Neutrophil (primary cell): ENCODE data around the gene GNA12.

Experiments
- H3K27ac ChIP-seq: fragments of 200-600 bp; sonication (generic); 2 replicates; pipeline ENCODE4 v1.5.1; 2016; ENCODE audit warnings: mild to moderate bottlenecking, moderate library complexity
- H3K27me3 ChIP-seq: fragments of 200-600 bp; sonication (generic); 2 replicates; pipeline ENCODE4 v1.6.0; 2016; ENCODE audit warnings: mild to moderate bottlenecking
- H3K36me3 ChIP-seq: fragments of 200-600 bp; sonication (generic); 2 replicates; pipeline ENCODE4 v1.5.1; 2017
- H3K4me1 ChIP-seq, 2 experiments: fragments of 200-600 bp in 1 of 2; sonication (generic) in 1 of 2; 1 replicate in 1 of 2; 2 replicates in 1 of 2; pipeline versions ENCODE4 v1.5.1 to v1.6.1; 2013 to 2016; ENCODE audit warnings: low read depth in 1 of 2, low read length in 1 of 2, mild to moderate bottlenecking in 1 of 2, moderate library complexity in 1 of 2; ENCODE audit not compliant: control insufficient read depth in 1 of 2, insufficient read depth in 1 of 2
- H3K4me3 ChIP-seq, 2 experiments: fragments of 200-600 bp in 1 of 2; sonication (generic) in 1 of 2; 1 replicate in 1 of 2; 2 replicates in 1 of 2; pipeline ENCODE4 v1.5.1; 2013 to 2016; ENCODE audit warnings: low read depth in 1 of 2, low read length in 1 of 2, mild to moderate bottlenecking in 1 of 2, moderate library complexity in 1 of 2
- H3K9me3 ChIP-seq: fragments of 200-600 bp; sonication (generic); 2 replicates; pipeline ENCODE4 v1.5.1; 2016
- TF ChIP-seq, protein P1 (sequence below): fragments of 200-600 bp; sonication (generic); IDR thresholded peaks from 2 replicates; pipeline ENCODE4 v1.5.1; 2016; ENCODE audit warnings: antibody characterized with exemption

Gene GNA12

DNA sequence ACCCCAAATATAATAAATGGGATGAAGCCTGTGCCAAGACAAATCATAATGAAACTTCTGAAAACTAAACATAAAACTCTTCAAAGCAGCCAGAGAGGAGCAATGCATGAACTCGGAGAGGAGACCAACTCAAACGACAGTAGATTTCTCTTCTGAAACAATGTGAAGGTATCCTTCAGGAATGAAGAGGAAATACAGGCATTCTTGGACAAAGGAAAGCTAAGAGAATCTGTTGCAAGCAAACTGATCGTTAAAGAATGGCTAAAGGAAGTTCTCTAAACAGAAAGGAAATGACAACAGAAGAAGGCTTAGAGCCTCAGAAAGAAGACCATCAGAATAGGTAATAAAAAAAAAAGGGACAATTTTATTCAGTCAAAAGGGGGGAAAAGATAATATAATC lies 6.6 kb downstream of the GNA12 start:
- Histone ChIP-seq H3K9me3 (no peaks in the 10 kb centered on the region), H3K4me1 (peaks cover 20 to 32% of the 10 kb centered on the region in 2 experiments), H3K36me3 (no peaks in the 10 kb centered on the region), H3K27ac (peak overlapping the region; percentile 44), H3K4me3 (no peak overlapping the region), H3K27me3 (no peaks in the 10 kb centered on the region)
- TF ChIP-seq, protein P1, sequence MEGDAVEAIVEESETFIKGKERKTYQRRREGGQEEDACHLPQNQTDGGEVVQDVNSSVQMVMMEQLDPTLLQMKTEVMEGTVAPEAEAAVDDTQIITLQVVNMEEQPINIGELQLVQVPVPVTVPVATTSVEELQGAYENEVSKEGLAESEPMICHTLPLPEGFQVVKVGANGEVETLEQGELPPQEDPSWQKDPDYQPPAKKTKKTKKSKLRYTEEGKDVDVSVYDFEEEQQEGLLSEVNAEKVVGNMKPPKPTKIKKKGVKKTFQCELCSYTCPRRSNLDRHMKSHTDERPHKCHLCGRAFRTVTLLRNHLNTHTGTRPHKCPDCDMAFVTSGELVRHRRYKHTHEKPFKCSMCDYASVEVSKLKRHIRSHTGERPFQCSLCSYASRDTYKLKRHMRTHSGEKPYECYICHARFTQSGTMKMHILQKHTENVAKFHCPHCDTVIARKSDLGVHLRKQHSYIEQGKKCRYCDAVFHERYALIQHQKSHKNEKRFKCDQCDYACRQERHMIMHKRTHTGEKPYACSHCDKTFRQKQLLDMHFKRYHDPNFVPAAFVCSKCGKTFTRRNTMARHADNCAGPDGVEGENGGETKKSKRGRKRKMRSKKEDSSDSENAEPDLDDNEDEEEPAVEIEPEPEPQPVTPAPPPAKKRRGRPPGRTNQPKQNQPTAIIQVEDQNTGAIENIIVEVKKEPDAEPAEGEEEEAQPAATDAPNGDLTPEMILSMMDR = no peak

- TF ChIP-seq, protein P1 = no peak
- H3K4me1 ChIP-seq = peaks cover 20 to 32% of the 10 kb centered on the region in 2 experiments
- H3K36me3 ChIP-seq = no peaks in the 10 kb centered on the region
- H3K27ac ChIP-seq = no peak overlapping the region
- no peaks in the 10 kb centered on the region for H3K9me3 ChIP-seq
- H3K4me3 ChIP-seq = no peak overlapping the region
- H3K27me3 ChIP-seq = no peaks in the 10 kb centered on the region
Observed at GRCh38 chr7:2834748-2835441, 9.2 kb downstream of the GNA12 start.

DNA sequence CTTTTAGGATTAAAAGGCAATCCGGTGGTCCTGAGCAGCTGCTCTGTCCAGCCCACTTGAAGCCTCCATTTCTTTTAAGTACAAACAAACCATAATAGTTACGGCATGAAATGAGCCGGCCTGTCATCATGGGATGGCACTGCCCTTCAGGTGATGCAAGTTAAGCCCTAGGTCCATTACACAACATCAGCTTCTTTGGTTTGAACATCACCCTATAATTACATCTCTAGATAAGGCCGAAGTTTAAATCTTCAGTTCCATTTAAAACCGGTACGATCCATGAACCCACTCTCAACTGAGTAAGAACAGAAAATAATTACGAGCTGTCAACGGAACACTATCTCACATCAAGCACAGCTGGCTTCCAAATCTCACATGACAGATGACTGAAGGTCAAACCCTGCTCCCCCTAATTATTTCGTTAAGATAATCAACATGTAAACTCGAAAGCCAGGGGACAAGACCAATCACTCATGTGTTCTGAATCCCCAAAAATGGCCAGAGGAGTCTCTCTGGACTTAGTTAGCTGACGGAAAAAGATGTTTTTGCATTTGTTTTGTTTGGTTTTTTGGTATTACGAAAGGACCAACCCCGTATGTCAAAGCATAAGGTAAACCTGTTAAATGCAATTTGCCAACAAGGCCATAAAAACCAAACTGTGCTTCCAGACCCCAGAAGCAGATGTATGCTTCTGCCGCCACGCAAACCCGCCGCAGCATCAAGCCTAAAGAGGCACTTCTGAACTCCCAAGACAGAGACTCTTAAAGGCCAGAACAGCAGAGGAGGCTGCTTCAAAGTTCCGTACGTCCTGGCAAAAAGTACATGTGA lies 10.8 kb downstream of the GNA12 start:
- H3K4me1 ChIP-seq = peaks cover 20 to 32% of the 10 kb centered on the region in 2 experiments
- no peak overlapping the region for H3K4me3 ChIP-seq
- H3K27me3 ChIP-seq = no peaks in the 10 kb centered on the region
- TF ChIP-seq, protein P1 = no peak
- no peaks in the 10 kb centered on the region for H3K9me3 ChIP-seq
- H3K36me3 ChIP-seq = no peaks in the 10 kb centered on the region
- H3K27ac ChIP-seq = no peak overlapping the region

GRCh38 chr7:2832461-2832860 lies 11.6 kb downstream of the GNA12 start:
- Histone ChIP-seq H3K9me3 (no peaks in the 10 kb centered on the region), H3K4me1 (peaks cover 16 to 26% of the 10 kb centered on the region in 2 experiments), H3K27ac (no peak overlapping the region), H3K36me3 (no peaks in the 10 kb centered on the region), H3K4me3 (no peak overlapping the region), H3K27me3 (no peaks in the 10 kb centered on the region)
- TF ChIP-seq, protein P1 = no peak

DNA sequence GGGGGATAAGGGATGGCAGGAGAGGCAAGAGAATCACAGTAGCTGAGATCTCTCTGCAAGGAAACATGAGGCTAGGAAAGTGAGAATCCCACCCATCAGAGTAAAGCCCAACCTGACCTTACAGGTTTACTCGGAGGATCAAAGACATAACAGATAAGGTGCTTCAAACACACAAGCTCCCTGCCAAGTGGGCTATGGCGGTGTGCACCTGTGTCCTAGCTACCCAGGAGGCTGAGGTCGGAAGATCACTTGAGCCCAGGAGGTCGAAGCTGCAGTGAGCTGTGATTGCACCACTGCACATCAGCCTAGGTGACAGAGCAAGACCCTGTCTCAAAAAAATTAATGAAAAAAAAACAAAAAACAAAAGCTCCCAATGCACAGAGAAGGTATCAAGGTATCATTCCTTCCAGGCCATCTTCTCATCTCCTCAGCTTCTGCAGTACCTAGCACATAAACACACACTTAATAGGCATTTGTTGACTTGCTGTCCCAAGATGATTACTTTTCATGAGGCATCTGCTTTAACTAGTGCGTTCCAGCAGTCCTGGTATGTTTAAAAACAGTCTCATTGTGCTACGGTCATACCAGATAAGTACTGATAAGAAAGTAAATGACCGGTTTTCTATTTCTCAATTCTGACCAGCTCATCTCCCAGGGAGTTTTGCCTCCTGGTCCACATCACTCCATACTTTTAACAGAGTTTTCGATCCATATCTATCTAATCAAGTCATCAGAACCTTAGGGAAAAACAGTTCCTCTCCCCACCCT lies 13.3 kb downstream of the GNA12 start:
- Histone ChIP-seq H3K27me3 (no peaks in the 10 kb centered on the region), H3K9me3 (no peaks in the 10 kb centered on the region), H3K36me3 (no peaks in the 10 kb centered on the region), H3K4me1 (peaks cover 13 to 22% of the 10 kb centered on the region in 2 experiments), H3K4me3 (no peak overlapping the region), H3K27ac (no peak overlapping the region)
- TF ChIP-seq, protein P1 = no peak
